K562 (cell line): Measurements from ENCODE around the gene EIF4G2. TPM values are rescaled to one million over a fixed set of nuclear protein-coding genes. Genes with fewer than 3 reads are reported as not detected.

ENCODE experiments used
- BRCA1 ChIP-seq, 2 experiments: fragments of 450-650 bp in 1 of 2; sonication (generic) in 1 of 2; formaldehyde crosslinking in 1 of 2; IDR thresholded peaks; 2 replicates each; pipeline versions ENCODE4 v1.5.0 to v1.6.1; 2017 to 2020; ENCODE audit warnings: mild to moderate bottlenecking in 1 of 2, missing genetic modification reagents in 1 of 2
- CHCHD3 ChIP-seq: fragments of 250-450 bp; sonication (Bioruptor Pico); IDR thresholded peaks from 2 replicates; pipeline ENCODE4 v2.1.2; 2022; ENCODE audit warnings: mild to moderate bottlenecking
- CHD7 ChIP-seq: fragments of 200-600 bp; sonication (generic); IDR thresholded peaks from one replicate; pipeline ENCODE4 v1.6.1; 2012; ENCODE audit warnings: mild to moderate bottlenecking, low read depth, low read length, inconsistent platforms
- E2F5 ChIP-seq: sonication (generic); formaldehyde crosslinking; IDR thresholded peaks from 2 replicates; pipeline ENCODE4 v1.8.0; 2022; ENCODE audit warnings: mild to moderate bottlenecking, missing genetic modification reagents
- ERF ChIP-seq: fragments of 450-650 bp; formaldehyde crosslinking; IDR thresholded peaks from 2 replicates; pipeline ENCODE4 v1.4.0; 2020; ENCODE audit warnings: mild to moderate bottlenecking, mixed read lengths
- FOXJ3 ChIP-seq: sonication (generic); formaldehyde crosslinking; IDR thresholded peaks from 2 replicates; pipeline ENCODE4 v1.4.0; 2020; ENCODE audit warnings: mild to moderate bottlenecking, missing genetic modification reagents
- HIVEP1 ChIP-seq: fragments of 250-450 bp; sonication (Bioruptor Pico); IDR thresholded peaks from 2 replicates; pipeline ENCODE4 v1.4.0; 2020; ENCODE audit warnings: mild to moderate bottlenecking
- HNRNPH1 ChIP-seq: fragments of 200-400 bp; formaldehyde crosslinking; optimal IDR thresholded peaks from 2 replicates; pipeline ENCODE3; 2017; ENCODE audit warnings: low read depth, mild to moderate bottlenecking, low read length, moderate library complexity
- IFI16 ChIP-seq: fragments of 250-450 bp; sonication (Bioruptor Pico); IDR thresholded peaks from 2 replicates; pipeline ENCODE4 v2.1.2; 2022; ENCODE audit warnings: mild to moderate bottlenecking, inconsistent platforms
- SMAD1 ChIP-seq: fragments of 150-350 bp; IDR thresholded peaks from 2 replicates; pipeline ENCODE4 v1.6.1; 2014; ENCODE audit warnings: low read length, low read depth; ENCODE audit not compliant: partially characterized antibody
- SMAD2 ChIP-seq: fragments of 150-350 bp; IDR thresholded peaks from 2 replicates; pipeline ENCODE4 v1.6.1; 2014; ENCODE audit warnings: low read depth, mild to moderate bottlenecking, low read length
- SMARCB1 ChIP-seq: IDR thresholded peaks from 2 replicates; pipeline ENCODE4 v1.6.1; 2011; ENCODE audit warnings: improper control_type of control experiment, low read depth; ENCODE audit not compliant: insufficient read length
- ZNF583 ChIP-seq: fragments of 250-450 bp; sonication (Bioruptor Pico); IDR thresholded peaks from 2 replicates; pipeline ENCODE4 v1.4.0; 2020
- polyA plus RNA-seq, 8 experiments: library from polyadenylated mRNA; depleted of rRNA in 4 of 8; stranded (reverse) in 5 of 8; unstranded in 3 of 8; fragments of >200 nt; fragmentation: Nextera tagmentation in 2 of 8; fragmentation: Illumina TruSeq in 1 of 8; extraction: Ambion mirVana in 2 of 8; extraction: Trizol in 1 of 8; gene quantifications; 2 replicates each; pipeline versions ENCODE4 v1.2.1 to v1.2.3, GENCODE V29; 2011 to 2014; ENCODE audit warnings: inconsistent platforms in 1 of 8, missing spikeins in 1 of 8
- total RNA-seq, 7 experiments: library from RNA; depleted of rRNA in 6 of 7; stranded (reverse); fragments of >200 nt in 6 of 7; fragmentation: Illumina TruSeq in 2 of 7; extraction: Trizol in 2 of 7; gene quantifications; 2 replicates each; pipeline versions ENCODE4 v1.2.1 to v1.2.3, GENCODE V29; 2011 to 2021; ENCODE audit warnings: low replicate concordance in 1 of 7
- TF ChIP-seq, protein P1 (sequence below): fragments of 200-800 bp; sonication (Bioruptor generic); IDR thresholded peaks from 2 replicates; pipeline ENCODE4 v1.6.1; 2017; ENCODE audit warnings: missing genetic modification characterization, missing compliant biosample characterization

Gene EIF4G2
- total and polyA plus RNA-seq, 9 of the 15 experiments (the other 6 are each of a cell fraction or from before 2014, with no cell fraction given): 206 to 790 (median 646) TPM

DNA sequence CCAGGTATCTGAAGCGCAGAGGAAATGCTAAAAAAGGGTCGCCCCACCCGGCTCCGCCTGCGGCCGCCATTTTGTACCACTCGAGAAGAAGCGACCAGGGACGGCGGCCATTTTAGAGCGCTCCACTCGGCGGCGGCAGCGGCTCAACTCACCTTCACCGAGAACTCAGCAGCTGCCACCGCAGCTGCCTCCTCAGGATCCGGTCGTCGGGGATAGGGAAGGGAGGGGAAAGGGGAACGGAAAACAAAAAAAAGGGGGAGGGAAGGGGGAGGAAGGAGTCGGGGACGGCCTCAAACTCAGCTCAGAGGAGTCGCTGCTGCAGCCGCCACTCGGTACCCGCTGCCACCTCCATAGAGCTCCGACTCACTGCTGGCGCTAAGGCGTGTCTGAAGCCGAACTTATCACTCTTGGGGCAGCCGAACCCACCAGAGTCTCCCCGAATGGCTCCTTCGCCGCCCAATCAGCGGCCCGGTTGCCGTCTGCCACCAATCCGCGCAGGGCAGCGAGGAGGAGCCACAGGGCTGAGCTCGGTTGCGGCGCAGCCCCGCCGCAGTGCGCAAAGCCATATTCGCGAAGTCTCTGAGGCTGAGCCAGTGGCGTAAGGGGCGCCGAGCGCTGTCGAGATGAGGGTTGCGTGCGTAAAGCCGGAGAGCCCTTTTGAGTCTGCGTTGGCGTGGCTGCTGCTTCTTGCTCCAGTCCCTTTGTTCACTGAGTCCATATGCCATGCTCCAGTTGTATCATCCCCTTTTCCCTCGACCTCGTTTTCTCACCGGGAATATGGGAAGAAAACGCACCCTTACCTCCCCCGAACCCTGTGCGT lies at the start of gene EIF4G2 (continued):
- TF ChIP-seq CHD7: no peak
- TF ChIP-seq CHCHD3: 0 out of 2 replicates have a peak, but pooled peaks have one; percentile 66
- peak; percentile 96 for TF ChIP-seq SMAD1
- TF ChIP-seq BRCA1 (IDR thresholded peaks at IDR 0.05): no peak
- no peak for TF ChIP-seq BRCA1 (CRISPR knock-in tag; IDR thresholded peaks at IDR 0.05)
- TF ChIP-seq FOXJ3: no peak
- peak; percentile 73; the same call in 1 of the 2 replicates for TF ChIP-seq HIVEP1 (CRISPR knock-in tag)
- TF ChIP-seq HNRNPH1: peak; percentile 90
- no peak for TF ChIP-seq SMARCB1
- no peak for TF ChIP-seq ZNF583 (CRISPR knock-in tag)
- TF ChIP-seq SMAD2: no peak
- TF ChIP-seq, protein P1, sequence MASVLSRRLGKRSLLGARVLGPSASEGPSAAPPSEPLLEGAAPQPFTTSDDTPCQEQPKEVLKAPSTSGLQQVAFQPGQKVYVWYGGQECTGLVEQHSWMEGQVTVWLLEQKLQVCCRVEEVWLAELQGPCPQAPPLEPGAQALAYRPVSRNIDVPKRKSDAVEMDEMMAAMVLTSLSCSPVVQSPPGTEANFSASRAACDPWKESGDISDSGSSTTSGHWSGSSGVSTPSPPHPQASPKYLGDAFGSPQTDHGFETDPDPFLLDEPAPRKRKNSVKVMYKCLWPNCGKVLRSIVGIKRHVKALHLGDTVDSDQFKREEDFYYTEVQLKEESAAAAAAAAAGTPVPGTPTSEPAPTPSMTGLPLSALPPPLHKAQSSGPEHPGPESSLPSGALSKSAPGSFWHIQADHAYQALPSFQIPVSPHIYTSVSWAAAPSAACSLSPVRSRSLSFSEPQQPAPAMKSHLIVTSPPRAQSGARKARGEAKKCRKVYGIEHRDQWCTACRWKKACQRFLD (CRISPR knock-in tag): peak; percentile 65; the same call in 1 of the 2 replicates
- peak; percentile 26; the same call in 1 of the 2 replicates for TF ChIP-seq ERF (CRISPR knock-in tag)
- TF ChIP-seq IFI16: no peak
- no peak for TF ChIP-seq E2F5 (CRISPR knock-in tag)
